Activated CD8-positive, alpha-beta T cell treated with anti-CD3 and anti-CD28 coated beads for 36 hours (primary cell): ENCODE data around the gene C1orf232. TPM values are rescaled to one million over a fixed set of nuclear protein-coding genes. Genes with fewer than 3 reads are reported as not detected.

Experiments
- ATAC-seq: fragments of 200-7000 bp; cut with Tn5 transposase; one replicate; pipeline ENCODE4 v1.10.0; 2021; ENCODE audit warnings: mild to moderate bottlenecking, moderate library complexity
- CTCF ChIA-PET: fragments of 350-600 bp; sonication (Branson Sonifier 250); formaldehyde crosslinking; loops from one replicate; lab custom pipeline; 2021; ENCODE audit warnings: antibody characterized with exemption; lab: Charles Lee
- POLR2A ChIA-PET: fragments of 350-600 bp; sonication (Branson Sonifier 250); formaldehyde crosslinking; loops from one replicate; lab custom pipeline; 2021; ENCODE audit warnings: antibody characterized with exemption; lab: Charles Lee
- DNase-seq: peaks from one replicate; pipeline ENCODE4 v3.0.0-alpha.2; 2020
- H3K27ac Mint-ChIP-seq: one replicate; pipeline ENCODE4 v1.8.0; 2021; ENCODE audit warnings: mild to moderate bottlenecking, mixed read lengths
- H3K27me3 Mint-ChIP-seq: one replicate; pipeline ENCODE4 v1.8.0; 2021; ENCODE audit warnings: mixed read lengths
- H3K36me3 Mint-ChIP-seq: one replicate; pipeline ENCODE4 v1.8.0; 2021; ENCODE audit warnings: low read depth, mixed read lengths
- H3K4me1 Mint-ChIP-seq: one replicate; pipeline ENCODE4 v1.8.0; 2021; ENCODE audit warnings: low read depth, mixed read lengths
- H3K4me3 Mint-ChIP-seq: one replicate; pipeline ENCODE4 v1.8.0; 2021; ENCODE audit warnings: mild to moderate bottlenecking, moderate library complexity, mixed read lengths
- H3K9me3 Mint-ChIP-seq: one replicate; pipeline ENCODE4 v1.8.0; 2021; ENCODE audit warnings: mixed read lengths
- CTCF ChIP-seq: fragments of 200-600 bp; IDR thresholded peaks from one replicate; pipeline ENCODE4 v1.8.0; 2022; ENCODE audit warnings: antibody characterized with exemption, mild to moderate bottlenecking
- intact Hi-C: fragments of 100-400 bp; cut with micrococcal nuclease; formaldehyde crosslinking; loops from one replicate; pipeline ENCODE4 v1.10.0; 2022
- total RNA-seq, 2 experiments: library from RNA; stranded (reverse); gene quantifications; one replicate each; pipeline ENCODE4 v1.2.3, GENCODE V29; 2021

Gene C1orf232
- total RNA-seq, 2 experiments from 2014 or later: not detected

DNA sequence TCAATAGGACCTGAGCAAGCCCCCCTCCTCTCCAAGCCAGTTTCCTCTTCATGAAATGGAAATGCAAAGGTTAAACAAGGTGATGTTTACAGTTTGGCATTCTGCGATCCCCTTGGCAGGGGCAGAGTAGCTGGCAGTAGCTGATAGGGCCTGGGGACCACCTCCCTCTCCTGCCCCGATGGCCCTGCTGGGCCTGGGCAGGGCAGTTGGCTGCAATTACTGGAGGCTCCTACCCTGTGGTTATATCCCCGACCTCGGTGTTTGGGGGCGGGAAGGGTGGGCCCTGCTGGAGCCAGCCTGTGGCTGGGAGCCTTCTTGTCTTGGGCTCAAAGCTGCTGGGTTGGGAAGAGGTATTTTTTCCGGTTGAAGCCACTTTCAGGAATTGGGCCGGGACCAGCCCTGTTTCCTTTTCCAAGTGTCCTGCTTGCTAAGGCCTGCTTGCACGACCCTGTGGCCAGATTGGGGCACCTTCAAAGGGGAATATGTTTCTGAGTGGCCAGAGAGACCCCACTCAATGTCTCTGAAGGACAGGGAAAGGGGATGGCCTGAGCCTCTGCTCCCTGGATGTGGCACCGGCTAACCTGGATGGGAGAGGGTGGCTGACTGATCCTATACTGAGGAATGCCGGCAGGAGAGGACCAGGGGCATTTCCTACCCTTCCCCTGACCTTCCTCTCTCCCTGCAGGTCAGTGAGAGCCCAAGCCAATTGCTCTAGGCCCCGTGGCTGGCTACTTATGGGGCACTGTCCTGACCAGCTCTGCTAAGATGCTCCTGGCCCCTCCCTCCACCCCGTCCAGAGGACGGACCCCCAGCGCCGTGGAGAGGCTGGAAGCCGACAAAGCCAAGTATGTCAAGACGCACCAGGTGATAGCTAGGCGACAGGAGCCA is 8.0 kb downstream of the C1orf232 start:
- POLR2A ChIA-PET: no interaction called here

GRCh38 chr1:26159743-26160039 is 9.1 kb downstream of the C1orf232 start:
- Mint-ChIP-seq H3K4me1 (peaks cover 8% of the 10 kb centered on the region), H3K27me3 (peaks cover 37% of the 10 kb centered on the region), H3K9me3 (no peaks in the 10 kb centered on the region), H3K4me3 (no peak overlapping the region), H3K27ac (no peak overlapping the region), H3K36me3 (no peaks in the 10 kb centered on the region)
- no peak for DNase-seq
- POLR2A ChIA-PET: no interaction called here
- no peak for ATAC-seq
- no peak for TF ChIP-seq CTCF
- intact Hi-C loops: loop anchor here (5.0 kb wide), 1 partner anchor 73 kb away; the partner anchor contains the start of gene CEP85
- CTCF ChIA-PET: no interaction called here

More for the DNA sequence above, 8.0 kb downstream of the C1orf232 start:
- H3K36me3 Mint-ChIP-seq: no peaks in the 10 kb centered on the region
- TF ChIP-seq CTCF: no peak
- H3K9me3 Mint-ChIP-seq: no peaks in the 10 kb centered on the region
- H3K27me3 Mint-ChIP-seq: peaks cover 31% of the 10 kb centered on the region
- peaks cover 10% of the 10 kb centered on the region for H3K4me1 Mint-ChIP-seq
- no peak for DNase-seq
- intact Hi-C loops: loop anchor here (5.0 kb wide), 1 partner anchor 72 kb away; the partner anchor contains the start of gene CEP85
- no peak overlapping the region for H3K27ac Mint-ChIP-seq
- CTCF ChIA-PET: interaction anchor here (0.7 to 1.6 kb wide), 4 partner anchors 9 to 257 kb away, joined by 3 to 6 read pairs (median 4); partner anchors contain the start of genes CEP85 and ZNF593
- no peak overlapping the region for H3K4me3 Mint-ChIP-seq
- no peak for ATAC-seq

- Mint-ChIP-seq H3K27me3 (peaks cover 37% of the 10 kb centered on the region), H3K27ac (no peak within 1 kb of the TSS), H3K4me3 (no peak within 1 kb of the TSS), H3K9me3 (no peaks in the 10 kb centered on the region), H3K4me1 (peaks cover 7% of the 10 kb centered on the region), H3K36me3 (no peaks in the 10 kb centered on the region)
- no peak for TF ChIP-seq CTCF
- ChIA-PET POLR2A (interaction anchor here (1.4 to 2.0 kb wide), 2 partner anchors 11 to 36 kb away, joined by 4 read pairs; partner anchors contain the start of gene ZNF593), CTCF (no interaction called here)
- intact Hi-C loops: no loop called here
- ATAC-seq: no peak
- DNase-seq: no peak
These were observed 9.6 kb downstream of the C1orf232 start, which contains the start of gene FAM110D for GRCh38 chr1:26158908-26159742. TSS of gene FAM110D (plus strand) at chr1:26159079. CDS start at chr1:26161292, 2,213 bp downstream.

GRCh38 chr1:26158271-26158907 is 10.4 kb downstream of the C1orf232 start:
- intact Hi-C loops: no loop called here
- DNase-seq: no peak
- Mint-ChIP-seq H3K27ac (no peak overlapping the region), H3K36me3 (no peaks in the 10 kb centered on the region), H3K4me1 (peaks cover 7% of the 10 kb centered on the region), H3K27me3 (peaks cover 32% of the 10 kb centered on the region), H3K9me3 (no peaks in the 10 kb centered on the region), H3K4me3 (no peak overlapping the region)
- ChIA-PET CTCF (interaction anchor here (0.8 to 3.1 kb wide), 2 partner anchors 11 to 13 kb away, joined by 3 to 25 read pairs; partner anchors contain the start of gene ZNF593), POLR2A (interaction anchor here (1.4 to 2.0 kb wide), 2 partner anchors 12 to 35 kb away, joined by 4 read pairs; partner anchors contain the start of gene ZNF593)
- no peak for TF ChIP-seq CTCF
- ATAC-seq: no peak
